ENCODE data around the gene RHBDD2. TPM values are rescaled to one million over a fixed set of nuclear protein-coding genes. Genes with fewer than 3 reads are reported as not detected.
"Not testable (repeated sequence)": the region's sequence is repeated elsewhere in the genome, so short reads cannot be mapped to it uniquely, and the experiment has no call there.

The RHBDD2 gene
- total and polyA plus RNA-seq, 2 donors (not counting 1 experiment from before 2014, with no cell fraction given): 31.6 to 44.3 TPM

DNA sequence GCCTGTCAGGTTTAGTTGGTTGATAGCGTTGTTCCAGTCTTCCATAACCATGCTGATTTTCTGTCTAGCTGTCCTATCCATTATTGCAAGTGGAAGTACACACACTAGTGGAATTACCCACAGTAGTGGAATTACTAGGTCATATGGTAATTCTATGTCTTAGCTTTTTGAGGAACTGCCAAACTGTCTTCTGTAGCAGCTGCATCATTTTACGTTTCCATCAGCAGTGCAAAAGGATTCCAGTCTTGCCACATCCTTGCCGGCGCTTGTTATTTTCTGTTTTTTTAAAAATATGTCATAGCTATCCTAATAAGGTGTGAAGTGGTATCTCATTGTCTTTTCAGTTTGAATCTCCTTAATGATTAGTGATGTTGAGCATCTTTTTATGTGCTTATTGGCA is 17.2 kb upstream of the RHBDD2 start:
- Histone ChIP-seq H4K20me1 (ENCODE audit: control insufficient read depth, insufficient read depth, low read length, poor library complexity, severe bottlenecking) (no peaks in the 10 kb centered on the region), H2AFZ (ENCODE audit: insufficient read depth, low read depth, low read length, poor library complexity, severe bottlenecking) (no peak overlapping the region), H3K4me2 (replicated peaks; ENCODE audit: low read depth, low read length, poor library complexity, severe bottlenecking) (no peak overlapping the region), H3K4me1 (ENCODE audit: control insufficient read depth in 2 of 2, insufficient read depth in 2 of 2, low read length in 2 of 2) (no peaks in the 10 kb centered on the region), H3K79me2 (ENCODE audit: control insufficient read depth, insufficient read depth, low read length) (no peaks in the 10 kb centered on the region), H3K36me3 (replicated peaks in 1 of 2; ENCODE audit: control extremely low read depth in 1 of 2, control insufficient read depth in 1 of 2, extremely low read depth in 1 of 2, insufficient read depth in 2 of 2, low read length in 1 of 2) (no peaks in the 10 kb centered on the region), H3K9me3 (ENCODE audit: control extremely low read depth in 1 of 3, control insufficient read depth in 2 of 3, insufficient read depth in 1 of 3, low read length in 2 of 3) (peaks cover 0 to 3% (median 0%) of the 10 kb centered on the region in 3 donors), H3K27ac (ENCODE audit: low read length in 2 of 2) (no peak overlapping the region), H3K9ac (ENCODE audit: low read length) (no peak overlapping the region), H3K27me3 (replicated peaks in 1 of 4; ENCODE audit: control extremely low read depth in 1 of 4, control insufficient read depth in 3 of 4, insufficient read depth in 4 of 4, low read length in 3 of 4) (peaks cover 0 to 8% (median 0%) of the 10 kb centered on the region in 4 experiments), H3K4me3 (ENCODE audit: control extremely low read depth in 1 of 5, extremely low read depth in 1 of 5, insufficient read depth in 1 of 5, low read depth in 2 of 5, low read length in 4 of 5) (no peak overlapping the region)
- ChIA-PET POLR2A (no interaction called here), CTCF (no interaction called here)
- TF ChIP-seq CTCF (IDR thresholded peaks at IDR 0.05) (no peak), EZH2 (IDR thresholded peaks at IDR 0.05; ENCODE audit: borderline replicate concordance, insufficient read depth, low read depth, low read length, poor library complexity, severe bottlenecking) (no peak)
- WGBS (ENCODE audit: insufficient coverage): no CpG with 5 or more reads among the region's 4 CpGs
- Mint-ChIP-seq H3K4me3 (no peak overlapping the region), H3K27me3 (peaks cover 23% of the 10 kb centered on the region), H3K27ac (no peak overlapping the region), H3K4me1 (no peaks in the 10 kb centered on the region), H3K9me3 (ENCODE audit: insufficient read depth) (no peaks in the 10 kb centered on the region)
- DNase-seq (no peak), ATAC-seq (ENCODE audit: low read depth) (no peak)
- intact Hi-C loops (cut with micrococcal nuclease): no loop called here

- H4K20me1 ChIP-seq (ENCODE audit: control insufficient read depth, insufficient read depth, low read length, poor library complexity, severe bottlenecking); ATAC-seq (ENCODE audit: low read depth); H3K4me3 ChIP-seq (ENCODE audit: control extremely low read depth in 1 of 5, extremely low read depth in 1 of 5, insufficient read depth in 1 of 5, low read depth in 2 of 5, low read length in 4 of 5); H3K79me2 ChIP-seq (ENCODE audit: control insufficient read depth, insufficient read depth, low read length); DNase-seq; H3K27ac ChIP-seq (ENCODE audit: low read length in 2 of 2); H3K27ac Mint-ChIP-seq; POLR2A ChIA-PET; intact Hi-C loops (cut with micrococcal nuclease); H3K4me3 Mint-ChIP-seq; H3K9me3 ChIP-seq (ENCODE audit: control extremely low read depth in 1 of 3, control insufficient read depth in 2 of 3, insufficient read depth in 1 of 3, low read length in 2 of 3); H3K4me1 ChIP-seq (ENCODE audit: control insufficient read depth in 2 of 2, insufficient read depth in 2 of 2, low read length in 2 of 2); H3K4me2 ChIP-seq (replicated peaks; ENCODE audit: low read depth, low read length, poor library complexity, severe bottlenecking); H3K9me3 Mint-ChIP-seq (ENCODE audit: insufficient read depth); H3K9ac ChIP-seq (ENCODE audit: low read length); H2AFZ ChIP-seq (ENCODE audit: insufficient read depth, low read depth, low read length, poor library complexity, severe bottlenecking); H3K4me1 Mint-ChIP-seq; H3K36me3 ChIP-seq (replicated peaks in 1 of 2; ENCODE audit: control extremely low read depth in 1 of 2, control insufficient read depth in 1 of 2, extremely low read depth in 1 of 2, insufficient read depth in 2 of 2, low read length in 1 of 2): not testable (repeated sequence)
- 80% methylated on average over 2 of the region's 4 CpGs for WGBS (ENCODE audit: insufficient coverage)
- H3K27me3 ChIP-seq (replicated peaks in 1 of 4; ENCODE audit: control extremely low read depth in 1 of 4, control insufficient read depth in 3 of 4, insufficient read depth in 4 of 4, low read length in 3 of 4): peaks cover 0 to 10% (median 0%) of the 10 kb centered on the region in 4 experiments
- peaks cover 26% of the 10 kb centered on the region for H3K27me3 Mint-ChIP-seq
- CTCF ChIA-PET: interaction anchor here (3.6 kb wide), 1 partner anchor 157 kb away, joined by 83 read pairs; no protein-coding TSS in a partner anchor
These were observed 14.6 kb upstream of the RHBDD2 start for GRCh38 chr7:75864251-75864650.
